HEK293 (cell line): Measurements from ENCODE around the gene METTL17.

Source experiments
- CTCF ChIA-PET: fragments of 350-600 bp; formaldehyde crosslinking; extraction: SDS; loops from one replicate; lab custom pipeline; 2021; ENCODE audit warnings: antibody characterized with exemption; lab: Yijun Ruan, JAX
- POLR2A ChIA-PET: fragments of 300-600 bp; formaldehyde crosslinking; extraction: SDS; loops from one replicate; lab custom pipeline; 2020; ENCODE audit warnings: antibody characterized with exemption, inconsistent platforms; lab: Yijun Ruan, JAX
- H3K27ac ChIP-seq: fragments of 200-500 bp; sonication (Bioruptor generic); 2 replicates; pipeline ENCODE4 v1.5.1; 2014; ENCODE audit warnings: low read depth, low read length, control low read depth, inconsistent platforms; ENCODE audit errors: extremely low read depth
- H3K36me3 ChIP-seq, 2 experiments: fragments of 200-500 bp in 1 of 2; sonication (Bioruptor generic) in 1 of 2; 1 replicate in 1 of 2; 2 replicates in 1 of 2; pipeline ENCODE4 v1.5.1; 2014 to 2017; ENCODE audit warnings: inconsistent platforms in 2 of 2, low read length in 2 of 2; ENCODE audit not compliant: control insufficient read depth in 2 of 2, insufficient read depth in 1 of 2
- H3K4me1 ChIP-seq: fragments of 200-500 bp; sonication (Bioruptor generic); 2 replicates; pipeline ENCODE4 v1.5.1; 2014; ENCODE audit warnings: mild to moderate bottlenecking, low read length, inconsistent platforms; ENCODE audit not compliant: control insufficient read depth, insufficient read depth
- H3K4me3 ChIP-seq: 2 replicates; pipeline ENCODE4 v1.5.1; 2011; ENCODE audit warnings: low read depth, mild to moderate bottlenecking, control low read depth, low read length, moderate library complexity
- H3K9me3 ChIP-seq: fragments of 200-500 bp; sonication (Bioruptor generic); 2 replicates; pipeline ENCODE4 v1.5.1; 2014; ENCODE audit warnings: low read depth, low read length, inconsistent platforms; ENCODE audit not compliant: control insufficient read depth, insufficient read depth
- ELK4 ChIP-seq: IDR thresholded peaks from 2 replicates; pipeline ENCODE4 v1.6.1; 2011; ENCODE audit warnings: mild to moderate bottlenecking, low read depth, low read length, borderline replicate concordance
- GFI1B ChIP-seq: fragments of 450-650 bp; formaldehyde crosslinking; IDR thresholded peaks from 2 replicates; pipeline ENCODE4 v1.5.1; 2016; ENCODE audit warnings: missing biosample characterization, missing genetic modification characterization
- GLI2 ChIP-seq: fragments of 450-650 bp; formaldehyde crosslinking; IDR thresholded peaks from 2 replicates; pipeline ENCODE4; 2017; ENCODE audit warnings: missing biosample characterization, missing genetic modification characterization, low read depth, borderline replicate concordance
- PBX3 ChIP-seq: sonication (generic); formaldehyde crosslinking; IDR thresholded peaks from 2 replicates; pipeline ENCODE4 v1.8.1; 2022; ENCODE audit warnings: mild to moderate bottlenecking, moderate library complexity, missing genetic modification reagents
- PRDM2 ChIP-seq: fragments of 450-650 bp; formaldehyde crosslinking; IDR thresholded peaks from 2 replicates; pipeline ENCODE4 v1.5.1; 2016; ENCODE audit warnings: missing biosample characterization, missing genetic modification characterization, borderline replicate concordance
- ZNF10 ChIP-seq: fragments of 450-650 bp; formaldehyde crosslinking; IDR thresholded peaks from 2 replicates; pipeline ENCODE4 v1.5.1; 2017; ENCODE audit warnings: missing biosample characterization, missing genetic modification characterization
- ZNF133 ChIP-seq: fragments of 450-650 bp; formaldehyde crosslinking; IDR thresholded peaks from 2 replicates; pipeline ENCODE4 v1.5.1; 2016; ENCODE audit warnings: missing biosample characterization, missing genetic modification characterization
- ZNF148 ChIP-seq: fragments of 450-650 bp; formaldehyde crosslinking; IDR thresholded peaks from 2 replicates; pipeline ENCODE4 v1.5.0; 2017; ENCODE audit warnings: missing biosample characterization, missing genetic modification characterization, borderline replicate concordance
- ZNF23 ChIP-seq: fragments of 450-650 bp; formaldehyde crosslinking; IDR thresholded peaks from 2 replicates; pipeline ENCODE4 v1.5.1; 2016; ENCODE audit warnings: missing biosample characterization, missing genetic modification characterization, borderline replicate concordance
- ZNF521 ChIP-seq: fragments of 450-650 bp; formaldehyde crosslinking; IDR thresholded peaks from 2 replicates; pipeline ENCODE4 v1.5.1; 2017; ENCODE audit warnings: missing biosample characterization, mild to moderate bottlenecking, missing genetic modification characterization
- ZNF548 ChIP-seq: fragments of 450-650 bp; formaldehyde crosslinking; IDR thresholded peaks from 2 replicates; pipeline ENCODE4 v1.5.1; 2016; ENCODE audit warnings: missing biosample characterization, missing genetic modification characterization
- ZNF776 ChIP-seq: fragments of 450-650 bp; formaldehyde crosslinking; IDR thresholded peaks from 2 replicates; pipeline ENCODE4 v1.5.0; 2017; ENCODE audit warnings: missing biosample characterization, missing genetic modification characterization, borderline replicate concordance
- ZSCAN5A ChIP-seq: fragments of 450-650 bp; formaldehyde crosslinking; IDR thresholded peaks from 2 replicates; pipeline ENCODE4 v1.5.1; 2016; ENCODE audit warnings: missing biosample characterization, missing genetic modification characterization

METTL17 gene

GRCh38 chr14:20980906-20981305 lies 8.9 kb upstream of the METTL17 start (continued):
- TF ChIP-seq ZNF148 (tag by site-specific recombination): no peak
- TF ChIP-seq ZNF10 (tag by site-specific recombination): no peak
- TF ChIP-seq ZNF548 (tag by site-specific recombination): no peak
- TF ChIP-seq ZNF23 (tag by site-specific recombination): no peak
- TF ChIP-seq PRDM2 (tag by site-specific recombination): no peak
- TF ChIP-seq GLI2 (tag by site-specific recombination): no peak
- TF ChIP-seq, all 188 proteins: peak for 0

GRCh38 chr14:20982646-20983369 lies 7.0 kb upstream of the METTL17 start:
- ChIA-PET POLR2A (no interaction called here), CTCF (interaction anchor here (1.1 to 5.5 kb wide), 2 partner anchors 11 to 32 kb away, joined by 3 to 56 read pairs; no protein-coding TSS in a partner anchor)
- no peak overlapping the region for H3K27ac ChIP-seq
- H3K36me3 ChIP-seq: no peaks in the 10 kb centered on the region
- no peaks in the 10 kb centered on the region for H3K4me1 ChIP-seq
- no peak overlapping the region for H3K4me3 ChIP-seq
- no peaks in the 10 kb centered on the region for H3K9me3 ChIP-seq
- TF ChIP-seq PBX3 (CRISPR knock-in tag): no peak
- no peak for TF ChIP-seq ZSCAN5A (tag by site-specific recombination)
- TF ChIP-seq ELK4: no peak
- no peak for TF ChIP-seq GFI1B (tag by site-specific recombination)
- TF ChIP-seq ZNF133 (tag by site-specific recombination): no peak
- TF ChIP-seq ZNF776: no peak
- TF ChIP-seq ZNF521 (tag by site-specific recombination): no peak
